ENCODE results near the gene GPC1.

The GPC1 gene

DNA sequence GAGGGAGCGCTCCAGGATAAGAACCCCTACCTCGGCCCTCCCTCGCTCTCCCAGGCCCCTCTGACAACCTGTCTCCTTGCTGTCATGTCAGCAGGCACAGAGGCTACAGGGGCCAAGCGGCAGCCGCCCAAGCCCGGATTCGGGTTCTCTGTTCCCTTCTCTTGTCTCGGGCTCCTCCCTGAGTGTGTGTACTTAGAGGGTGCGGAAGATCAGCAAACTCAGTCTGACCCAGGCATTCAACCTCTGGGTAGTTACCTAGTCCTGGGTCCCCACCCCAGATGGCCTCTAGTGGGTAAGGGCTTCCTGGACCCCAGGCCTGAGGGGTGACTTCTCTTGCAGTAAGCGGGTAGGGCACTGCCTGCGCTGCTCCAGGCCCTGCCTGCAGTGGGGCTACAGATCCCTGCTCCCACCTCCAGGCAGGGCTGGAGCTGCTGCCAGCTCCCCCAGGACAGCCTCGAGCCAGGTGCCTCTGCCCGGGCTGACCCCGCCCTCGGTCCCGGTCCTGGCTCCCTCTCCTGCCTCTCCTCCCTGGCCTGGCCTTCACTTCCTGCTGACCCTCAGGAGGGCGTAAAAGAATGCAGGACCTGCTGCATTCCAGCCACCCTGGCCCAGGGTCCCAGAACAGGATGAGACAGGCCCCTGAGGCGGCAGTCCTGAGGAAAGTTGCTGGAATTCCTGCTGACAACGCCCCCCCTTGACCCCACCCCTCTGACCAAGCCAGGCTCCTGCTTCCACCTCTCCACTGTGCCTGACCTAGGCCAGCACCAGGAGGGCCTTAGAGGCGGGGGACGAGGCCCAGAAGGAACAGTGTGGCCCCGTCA lies 22.0 kb downstream of the GPC1 start:
- no peak for DNase-seq

DNA sequence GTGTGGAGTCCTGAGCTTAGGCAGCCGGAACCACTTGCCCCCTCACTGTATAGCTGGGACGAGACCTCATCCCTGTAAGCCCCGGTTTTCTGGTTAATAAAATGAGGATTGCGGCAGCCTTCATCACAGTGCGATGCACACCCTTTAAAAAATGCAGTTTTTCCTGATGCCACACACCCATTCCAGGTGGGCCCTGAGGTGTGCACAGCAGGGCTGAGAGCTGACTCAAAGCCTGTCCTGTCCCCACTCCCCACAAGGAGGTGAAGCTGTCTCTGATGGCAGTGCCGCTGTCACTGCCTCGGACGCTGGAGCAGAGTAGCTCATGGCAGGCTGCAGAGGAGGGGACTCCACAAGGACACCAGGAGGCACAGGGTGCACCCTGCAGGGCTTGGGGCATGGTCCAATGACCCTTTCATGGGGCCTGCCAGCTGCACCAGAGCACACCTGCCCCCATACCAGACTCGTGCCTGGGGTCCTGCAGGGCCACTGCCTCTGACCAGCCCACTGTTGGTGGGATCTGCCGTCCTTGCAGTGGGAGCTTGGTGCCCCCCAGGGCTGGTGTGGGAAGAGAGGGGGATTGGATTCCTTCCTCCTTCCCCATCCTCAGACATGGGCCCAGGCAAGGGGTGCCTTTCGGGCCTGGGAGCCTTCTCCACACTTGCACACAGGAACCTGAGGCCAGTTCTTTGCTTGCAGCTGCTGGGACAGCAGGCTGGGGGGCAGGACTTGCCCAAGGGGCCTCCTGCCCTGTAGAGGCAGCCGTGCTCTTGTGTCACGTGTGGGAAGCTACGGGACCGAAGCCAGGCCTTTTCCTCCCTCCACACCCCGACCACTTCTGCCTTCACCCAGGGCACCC lies 22.8 kb downstream of the GPC1 start:
- no peak for DNase-seq

DNA sequence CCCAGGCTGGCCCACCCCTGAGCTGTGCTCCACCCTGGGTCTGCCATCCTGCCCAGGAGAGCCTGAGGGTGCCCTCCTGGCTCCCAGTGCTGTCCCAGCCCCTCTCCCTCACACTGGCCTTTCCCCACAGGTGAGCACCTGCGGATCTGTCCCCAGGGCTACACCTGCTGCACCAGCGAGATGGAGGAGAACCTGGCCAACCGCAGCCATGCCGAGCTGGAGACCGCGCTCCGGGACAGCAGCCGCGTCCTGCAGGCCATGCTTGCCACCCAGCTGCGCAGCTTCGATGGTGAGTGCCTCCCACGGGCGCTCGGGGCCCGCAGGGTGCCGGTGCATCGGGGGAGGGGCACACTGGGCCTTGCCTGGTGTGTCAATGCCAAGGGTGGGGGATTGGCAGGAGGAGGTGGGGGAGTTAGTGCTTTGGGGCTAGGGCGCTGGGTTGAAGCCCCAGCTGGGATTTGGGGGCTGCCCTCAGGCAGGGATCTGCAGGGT lies 23.5 kb downstream of the GPC1 start:
- DNase-seq = no peak

DNA sequence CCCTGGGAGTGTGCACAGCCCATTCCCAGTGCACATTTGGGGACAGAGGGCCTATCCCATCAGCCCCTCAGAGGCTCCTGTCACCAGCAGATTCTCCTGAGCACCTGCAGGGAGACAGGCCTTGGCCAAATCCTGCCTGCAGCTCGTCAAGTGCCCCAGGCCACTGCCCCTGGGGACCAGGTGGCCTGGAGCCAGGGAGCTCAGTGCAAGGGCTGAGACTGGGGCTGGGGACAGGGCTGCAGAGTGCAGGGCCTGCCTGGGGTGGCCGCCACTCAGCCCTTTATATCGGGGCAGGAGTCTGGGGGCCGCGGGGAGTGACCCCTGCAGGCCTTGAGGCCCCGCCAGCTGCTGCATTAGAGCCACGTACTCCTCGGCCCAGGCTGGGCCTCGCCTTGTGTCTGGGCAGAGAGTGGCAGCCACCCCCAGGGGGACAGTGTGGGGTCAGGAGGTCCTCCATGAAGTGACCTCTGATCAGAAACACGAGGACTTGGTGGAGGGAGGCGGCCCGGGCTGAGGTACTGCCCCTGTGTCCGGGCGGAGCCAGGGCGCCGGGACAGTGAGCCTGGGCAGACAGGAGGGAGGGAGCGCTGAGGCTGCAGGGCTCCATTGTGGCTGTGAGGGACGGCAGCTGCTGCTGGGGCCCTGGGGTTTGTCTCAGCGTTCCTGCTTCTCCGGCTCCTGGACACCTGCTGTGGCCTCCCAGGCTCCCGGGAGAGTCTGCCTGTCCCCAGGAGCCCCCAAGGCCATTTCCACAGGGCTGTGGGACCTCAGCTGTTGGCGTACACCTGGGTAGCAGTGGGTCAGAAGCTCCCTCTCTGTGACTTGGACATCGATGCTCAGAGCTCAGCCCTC lies 24.2 kb downstream of the GPC1 start:
- no peak for DNase-seq

DNA sequence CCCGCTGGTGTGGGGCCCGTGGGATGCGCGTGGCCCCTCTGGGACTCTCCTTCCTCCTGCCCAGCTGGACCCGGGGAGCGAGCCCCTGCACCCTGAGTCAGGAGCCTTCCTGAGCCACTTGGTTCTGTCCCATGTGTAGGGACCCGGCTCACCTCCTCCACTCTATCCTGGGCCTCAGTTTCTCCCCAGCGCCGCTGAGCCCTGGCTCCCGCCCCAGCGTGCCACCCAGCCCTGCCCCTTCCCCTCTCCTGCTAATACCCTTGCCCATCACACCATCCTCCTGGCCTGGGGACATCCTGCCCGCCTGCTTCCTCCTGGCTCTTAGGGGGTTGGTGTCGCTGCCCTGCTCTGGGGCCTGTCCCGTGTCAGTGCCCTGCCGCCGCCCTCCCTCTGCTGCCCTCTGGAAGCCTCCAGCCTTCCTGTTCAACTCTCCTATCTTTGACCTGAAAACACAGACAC lies 24.8 kb downstream of the GPC1 start:
- DNase-seq = no peak

DNA sequence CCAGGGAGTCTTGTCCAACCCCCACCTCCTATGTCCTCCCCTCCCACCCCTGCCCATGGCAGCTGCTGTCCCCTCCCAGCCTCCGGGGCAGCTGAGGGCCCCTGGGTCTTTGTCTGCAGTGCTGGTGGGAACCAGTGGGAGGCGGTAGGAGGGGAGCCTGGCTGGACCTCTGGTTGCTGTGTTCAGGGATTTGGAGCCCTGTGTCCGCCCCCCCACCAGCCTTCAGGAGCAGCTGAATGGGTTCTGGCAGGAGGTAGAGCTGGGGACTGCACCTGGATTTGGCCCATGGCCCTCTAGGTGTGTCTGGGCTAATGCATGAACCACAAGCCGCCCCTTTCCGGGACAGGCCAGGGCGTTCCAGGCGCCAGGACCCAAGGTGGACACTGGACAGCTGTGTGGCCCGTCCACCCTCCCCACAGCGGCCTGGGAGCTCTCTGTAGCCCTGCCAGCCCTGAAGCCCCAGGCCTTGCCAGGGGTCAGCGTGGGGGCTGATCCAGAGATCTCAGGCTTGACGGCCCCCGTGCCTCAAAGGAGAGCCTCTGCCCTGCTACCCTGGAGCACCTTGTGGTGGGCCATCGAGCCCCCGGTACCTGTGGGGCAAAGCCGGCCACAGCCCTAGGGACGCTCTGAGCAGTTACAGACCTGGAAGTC lies 25.4 kb downstream of the GPC1 start:
- no peak for DNase-seq

DNA sequence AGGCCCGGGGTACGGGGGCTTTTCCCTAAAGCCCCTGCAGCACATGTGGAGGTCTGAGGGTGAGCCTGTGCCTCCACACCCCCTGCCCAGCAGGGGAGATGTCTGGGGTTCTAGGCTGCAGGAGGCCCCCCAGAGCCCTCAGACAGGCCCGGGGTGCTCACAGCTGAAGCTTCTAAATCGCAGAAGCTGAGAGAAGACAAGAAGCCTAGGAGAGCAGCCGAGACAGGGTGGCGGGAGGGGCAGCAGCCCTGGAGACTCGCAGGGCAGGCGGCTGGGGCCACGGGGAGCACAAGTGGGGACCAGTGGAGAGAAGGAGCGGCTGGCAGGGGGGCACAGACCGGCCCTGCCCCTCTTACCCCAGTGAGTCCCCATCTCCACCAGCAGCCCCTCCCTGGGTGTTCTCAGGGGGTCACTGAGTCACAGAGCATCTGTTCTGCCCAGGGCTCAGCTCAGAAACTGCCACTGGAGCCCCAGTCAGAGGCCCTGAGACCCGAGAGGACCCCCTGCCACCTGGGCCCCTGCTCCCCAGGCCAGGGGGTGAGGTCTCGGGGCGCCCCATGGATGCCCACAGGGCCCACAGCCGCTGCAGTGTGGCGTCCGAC lies 26.1 kb downstream of the GPC1 start:
- no peak for DNase-seq

DNA sequence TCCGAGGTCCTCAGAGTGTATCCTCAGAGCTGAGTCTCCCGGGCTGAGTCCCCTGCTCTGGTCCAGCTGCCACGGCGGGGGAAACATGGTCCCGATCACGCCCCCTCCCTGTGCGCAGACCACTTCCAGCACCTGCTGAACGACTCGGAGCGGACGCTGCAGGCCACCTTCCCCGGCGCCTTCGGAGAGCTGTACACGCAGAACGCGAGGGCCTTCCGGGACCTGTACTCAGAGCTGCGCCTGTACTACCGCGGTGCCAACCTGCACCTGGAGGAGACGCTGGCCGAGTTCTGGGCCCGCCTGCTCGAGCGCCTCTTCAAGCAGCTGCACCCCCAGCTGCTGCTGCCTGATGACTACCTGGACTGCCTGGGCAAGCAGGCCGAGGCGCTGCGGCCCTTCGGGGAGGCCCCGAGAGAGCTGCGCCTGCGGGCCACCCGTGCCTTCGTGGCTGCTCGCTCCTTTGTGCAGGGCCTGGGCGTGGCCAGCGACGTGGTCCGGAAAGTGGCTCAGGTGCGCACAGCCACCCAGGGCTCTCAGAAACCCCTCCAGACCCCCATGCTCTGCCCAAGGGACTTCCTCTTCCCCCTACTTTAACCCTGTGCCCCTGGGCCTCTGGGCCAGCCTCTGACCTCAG lies 26.7 kb downstream of the GPC1 start:
- no peak for DNase-seq

DNA sequence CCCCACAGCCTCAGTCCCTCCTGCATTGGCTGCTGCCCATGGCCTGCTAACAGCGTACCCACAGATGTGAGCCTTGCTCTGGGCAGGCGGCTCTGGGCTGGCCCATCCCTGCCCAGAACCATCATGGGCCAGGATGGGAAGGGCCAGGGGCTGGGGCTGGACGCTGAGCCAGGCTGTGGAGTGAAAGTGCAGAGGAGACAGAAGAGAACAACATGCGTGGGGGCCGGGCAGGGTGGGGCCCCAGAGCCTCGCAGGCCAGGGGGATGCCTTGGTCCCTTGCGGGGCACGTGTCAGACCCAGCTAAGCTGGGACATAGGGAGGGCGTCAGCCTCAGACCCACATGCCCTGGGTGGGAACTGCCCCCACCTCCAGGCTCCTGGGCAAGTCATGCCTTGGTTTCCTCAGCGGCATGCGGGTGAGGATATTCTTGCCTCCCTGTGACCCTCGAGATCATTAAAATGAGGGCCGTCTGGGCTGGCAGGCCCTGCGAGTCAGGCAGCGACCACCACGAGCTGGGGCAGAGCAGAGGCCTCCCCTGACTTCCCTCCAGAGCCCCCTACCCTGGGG lies 27.3 kb downstream of the GPC1 start:
- DNase-seq = no peak

DNA sequence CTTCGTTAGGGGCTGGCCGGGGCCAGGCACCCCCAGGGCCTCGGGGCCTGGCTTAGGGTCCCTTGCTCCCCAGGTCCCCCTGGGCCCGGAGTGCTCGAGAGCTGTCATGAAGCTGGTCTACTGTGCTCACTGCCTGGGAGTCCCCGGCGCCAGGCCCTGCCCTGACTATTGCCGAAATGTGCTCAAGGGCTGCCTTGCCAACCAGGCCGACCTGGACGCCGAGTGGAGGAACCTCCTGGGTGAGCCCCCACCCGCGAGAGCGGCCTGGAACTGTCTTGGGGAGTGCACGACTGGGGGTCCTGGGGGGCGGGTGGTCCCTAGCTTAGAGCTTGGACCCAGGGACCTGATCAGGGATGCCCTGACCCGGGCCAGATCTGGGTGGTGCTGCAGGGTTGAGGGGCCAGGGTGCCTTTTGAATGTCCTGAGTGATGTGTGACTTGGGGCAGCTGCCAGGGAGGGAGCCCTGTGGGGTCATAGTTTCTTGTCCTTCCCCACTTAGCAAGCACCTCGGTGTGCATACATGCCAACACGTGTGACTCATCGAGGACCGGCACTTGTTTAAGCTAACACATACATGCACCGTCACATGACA lies 27.9 kb downstream of the GPC1 start:
- no peak for DNase-seq

DNA sequence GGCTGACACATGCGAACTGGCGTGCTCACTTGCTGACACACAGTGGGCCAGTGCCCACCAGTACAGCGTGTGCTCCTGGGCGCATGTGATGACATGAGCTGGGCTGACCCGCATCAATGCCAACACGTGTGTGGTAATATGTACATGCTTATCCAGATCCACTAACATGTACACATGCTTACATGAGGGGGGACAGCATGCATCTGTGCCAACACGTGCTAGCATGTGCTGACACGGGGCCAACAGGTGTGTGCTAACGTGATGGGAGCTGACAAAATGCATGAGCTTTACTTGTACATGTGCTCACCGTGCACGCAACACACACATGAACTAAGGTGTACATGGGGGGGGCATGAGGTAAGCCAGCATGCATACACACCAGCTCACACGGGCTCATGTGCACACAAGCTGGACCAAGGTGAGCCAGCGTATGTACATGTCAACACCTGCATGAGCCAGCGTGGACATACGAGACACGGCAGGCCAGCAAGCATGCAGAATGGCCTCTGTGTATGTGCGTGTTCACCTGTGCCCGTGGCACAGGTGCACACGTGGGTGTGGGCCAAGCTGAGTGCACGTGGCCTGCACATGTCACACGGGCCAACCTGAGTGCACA lies 28.5 kb downstream of the GPC1 start:
- DNase-seq = no peak

DNA sequence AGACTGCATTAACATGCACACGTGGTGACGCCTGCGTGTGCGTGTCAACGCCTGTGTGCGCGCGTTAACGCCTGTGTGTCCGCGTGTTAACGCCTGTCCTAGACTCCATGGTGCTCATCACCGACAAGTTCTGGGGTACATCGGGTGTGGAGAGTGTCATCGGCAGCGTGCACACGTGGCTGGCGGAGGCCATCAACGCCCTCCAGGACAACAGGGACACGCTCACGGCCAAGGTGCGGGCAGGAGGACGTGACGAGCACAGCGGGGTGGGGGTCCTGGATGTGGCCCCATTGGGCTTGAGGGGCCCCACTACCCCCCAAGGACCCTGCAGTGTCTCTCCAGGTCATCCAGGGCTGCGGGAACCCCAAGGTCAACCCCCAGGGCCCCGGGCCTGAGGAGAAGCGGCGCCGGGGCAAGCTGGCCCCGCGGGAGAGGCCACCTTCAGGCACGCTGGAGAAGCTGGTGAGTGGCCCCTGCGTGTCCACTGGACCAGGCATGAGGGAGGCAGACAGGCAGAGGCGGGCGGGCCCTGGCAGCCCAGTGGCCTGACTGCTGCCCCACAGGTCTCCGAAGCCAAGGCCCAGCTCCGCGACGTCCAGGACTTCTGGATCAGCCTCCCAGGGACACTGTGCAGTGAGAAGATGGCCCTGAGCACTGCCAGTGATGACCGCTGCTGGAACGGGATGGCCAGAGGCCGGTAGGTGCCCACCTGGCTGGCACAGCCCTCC lies 29.2 kb downstream of the GPC1 start:
- DNase-seq = no peak

DNA sequence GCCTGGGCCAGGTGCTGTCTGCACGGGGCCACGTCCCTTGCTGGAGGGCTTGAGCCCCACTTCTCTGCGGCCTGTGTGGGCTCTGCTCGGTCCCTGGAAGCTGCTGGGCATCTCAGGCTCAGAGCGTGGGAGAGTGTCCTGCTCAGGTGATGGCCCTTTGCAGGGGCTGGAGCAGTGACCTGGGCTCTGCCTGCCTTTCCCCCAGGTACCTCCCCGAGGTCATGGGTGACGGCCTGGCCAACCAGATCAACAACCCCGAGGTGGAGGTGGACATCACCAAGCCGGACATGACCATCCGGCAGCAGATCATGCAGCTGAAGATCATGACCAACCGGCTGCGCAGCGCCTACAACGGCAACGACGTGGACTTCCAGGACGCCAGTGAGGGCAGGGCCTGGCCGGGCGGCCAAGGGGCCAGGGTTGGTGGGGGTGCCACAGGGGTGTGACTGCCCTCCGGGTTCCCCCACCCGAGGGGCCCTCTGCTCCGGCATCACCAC lies 29.9 kb downstream of the GPC1 start:
- DNase-seq = no peak

DNA sequence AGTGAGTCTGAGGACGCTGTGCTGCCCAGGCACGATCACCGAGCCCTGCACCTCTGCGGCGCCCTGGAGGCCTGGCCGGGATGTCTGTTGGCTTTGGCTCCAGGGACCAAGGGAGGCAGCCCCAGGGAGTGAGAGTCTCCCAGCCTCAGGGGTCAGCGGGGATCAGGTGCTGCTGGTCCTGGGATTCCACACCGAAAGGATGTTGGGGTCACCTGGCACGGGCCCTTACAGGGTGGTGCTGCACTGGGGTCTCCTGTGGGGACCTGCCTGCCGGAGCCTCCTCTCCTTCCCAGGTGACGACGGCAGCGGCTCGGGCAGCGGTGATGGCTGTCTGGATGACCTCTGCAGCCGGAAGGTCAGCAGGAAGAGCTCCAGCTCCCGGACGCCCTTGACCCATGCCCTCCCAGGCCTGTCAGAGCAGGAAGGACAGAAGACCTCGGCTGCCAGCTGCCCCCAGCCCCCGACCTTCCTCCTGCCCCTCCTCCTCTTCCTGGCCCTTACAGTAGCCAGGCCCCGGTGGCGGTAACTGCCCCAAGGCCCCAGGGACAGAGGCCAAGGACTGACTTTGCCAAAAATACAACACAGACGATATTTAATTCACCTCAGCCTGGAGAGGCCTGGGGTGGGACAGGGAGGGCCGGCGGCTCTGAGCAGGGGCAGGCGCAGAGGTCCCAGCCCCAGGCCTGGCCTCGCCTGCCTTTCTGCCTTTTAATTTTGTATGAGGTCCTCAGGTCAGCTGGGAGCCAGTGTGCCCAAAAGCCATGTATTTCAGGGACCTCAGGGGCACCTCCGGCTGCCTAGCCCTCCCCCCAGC lies 30.5 kb downstream of the GPC1 start:
- no peak for DNase-seq

DNA sequence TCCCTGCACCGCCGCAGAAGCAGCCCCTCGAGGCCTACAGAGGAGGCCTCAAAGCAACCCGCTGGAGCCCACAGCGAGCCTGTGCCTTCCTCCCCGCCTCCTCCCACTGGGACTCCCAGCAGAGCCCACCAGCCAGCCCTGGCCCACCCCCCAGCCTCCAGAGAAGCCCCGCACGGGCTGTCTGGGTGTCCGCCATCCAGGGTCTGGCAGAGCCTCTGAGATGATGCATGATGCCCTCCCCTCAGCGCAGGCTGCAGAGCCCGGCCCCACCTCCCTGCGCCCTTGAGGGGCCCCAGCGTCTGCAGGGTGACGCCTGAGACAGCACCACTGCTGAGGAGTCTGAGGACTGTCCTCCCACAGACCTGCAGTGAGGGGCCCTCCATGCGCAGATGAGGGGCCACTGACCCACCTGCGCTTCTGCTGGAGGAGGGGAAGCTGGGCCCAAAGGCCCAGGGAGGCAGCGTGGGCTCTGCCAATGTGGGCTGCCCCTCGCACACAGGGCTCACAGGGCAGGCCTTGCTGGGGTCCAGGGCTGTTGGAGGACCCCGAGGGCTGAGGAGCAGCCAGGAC lies 31.2 kb downstream of the GPC1 start:
- DNase-seq = no peak

DNA sequence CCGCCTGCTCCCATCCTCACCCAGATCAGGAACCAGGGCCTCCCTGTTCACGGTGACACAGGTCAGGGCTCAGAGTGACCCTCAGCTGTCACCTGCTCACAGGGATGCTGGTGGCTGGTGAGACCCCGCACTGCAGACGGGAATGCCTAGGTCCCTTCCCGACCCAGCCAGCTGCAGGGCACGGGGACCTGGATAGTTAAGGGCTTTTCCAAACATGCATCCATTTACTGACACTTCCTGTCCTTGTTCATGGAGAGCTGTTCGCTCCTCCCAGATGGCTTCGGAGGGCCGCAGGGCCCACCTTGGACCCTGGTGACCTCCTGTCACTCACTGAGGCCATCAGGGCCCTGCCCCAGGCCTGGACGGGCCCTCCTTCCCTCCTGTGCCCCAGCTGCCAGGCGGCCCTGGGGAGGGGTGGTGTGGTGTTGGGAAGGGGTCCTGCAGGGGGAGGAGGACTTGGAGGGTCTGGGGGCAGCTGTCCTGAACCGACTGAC lies 31.7 kb downstream of the GPC1 start:
- no peak for DNase-seq

DNA sequence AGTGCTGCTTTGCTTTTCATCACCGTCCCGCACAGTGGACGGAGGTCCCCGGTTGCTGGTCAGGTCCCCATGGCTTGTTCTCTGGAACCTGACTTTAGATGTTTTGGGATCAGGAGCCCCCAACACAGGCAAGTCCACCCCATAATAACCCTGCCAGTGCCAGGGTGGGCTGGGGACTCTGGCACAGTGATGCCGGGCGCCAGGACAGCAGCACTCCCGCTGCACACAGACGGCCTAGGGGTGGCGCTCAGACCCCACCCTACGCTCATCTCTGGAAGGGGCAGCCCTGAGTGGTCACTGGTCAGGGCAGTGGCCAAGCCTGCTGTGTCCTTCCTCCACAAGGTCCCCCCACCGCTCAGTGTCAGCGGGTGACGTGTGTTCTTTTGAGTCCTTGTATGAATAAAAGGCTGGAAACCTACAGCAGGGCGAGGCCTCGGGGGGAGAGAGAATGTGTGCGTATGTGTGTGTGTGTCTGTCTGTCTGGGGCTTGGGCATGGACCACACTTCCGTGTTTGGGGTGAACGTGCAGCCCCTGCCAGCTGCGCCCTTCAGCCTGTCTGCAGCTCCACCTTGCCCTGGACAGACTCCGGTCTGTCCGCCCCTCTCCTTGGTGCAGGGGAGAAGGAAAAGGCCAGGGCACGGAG lies 32.3 kb downstream of the GPC1 start:
- no peak for DNase-seq

Data from OCI-M1 (cell line).